Upper lobe of left lung (tissue), 6 donors: ENCODE measurements around the gene SKOR2. TPM values are rescaled to one million over a fixed set of nuclear protein-coding genes. Genes with fewer than 3 reads are reported as not detected.

Experiments used
- ATAC-seq, 2 donors: fragments of 200-7000 bp; cut with Tn5 transposase; one replicate each; pipeline ENCODE4 v1.9.1; 2022; ENCODE audit warnings: mild to moderate bottlenecking in 2 of 2, moderate library complexity in 2 of 2; ENCODE audit not compliant: low FRiP score in 2 of 2
- DNase-seq, 2 donors: peaks; one replicate each; pipeline ENCODE4 v3.0.0-alpha.2; 2019 to 2020
- H3K27ac ChIP-seq, 4 donors: fragments of 200-600 bp; sonication (generic); one replicate each; pipeline ENCODE4 v1.5.1; 2016 to 2019
- H3K27me3 ChIP-seq, 4 donors: fragments of 200-600 bp; sonication (generic); one replicate each; pipeline ENCODE4 v1.5.1; 2017 to 2019
- H3K36me3 ChIP-seq, 4 donors: fragments of 200-600 bp; sonication (generic); one replicate each; pipeline ENCODE4 v1.5.1; 2016 to 2019
- H3K4me1 ChIP-seq, 4 donors: fragments of 200-600 bp; sonication (generic); one replicate each; pipeline ENCODE4 v1.5.1; 2018 to 2019
- H3K4me3 ChIP-seq, 4 donors: fragments of 200-600 bp; sonication (generic); one replicate each; pipeline ENCODE4 v1.5.1; 2017 to 2019; ENCODE audit warnings: mild to moderate bottlenecking in 2 of 4, moderate library complexity in 1 of 4
- H3K9me3 ChIP-seq, 4 donors: fragments of 200-600 bp; sonication (generic); one replicate each; pipeline ENCODE4 v1.5.1; 2018 to 2019
- EP300 ChIP-seq, 4 donors: sonication (generic); formaldehyde crosslinking; IDR thresholded peaks; one replicate each; pipeline ENCODE4 v1.5.1; 2017; ENCODE audit warnings: antibody characterized with exemption in 4 of 4, control low read depth in 2 of 4
- POLR2A ChIP-seq, 4 donors: fragments of 450-650 bp; IDR thresholded peaks; one replicate each; pipeline ENCODE4 v1.5.1; 2016 to 2017; ENCODE audit warnings: antibody characterized with exemption in 4 of 4, mild to moderate bottlenecking in 2 of 4
- POLR2AphosphoS5 ChIP-seq, 2 donors: sonication (generic); formaldehyde crosslinking; IDR thresholded peaks; one replicate each; pipeline ENCODE4 v1.5.1; 2017; ENCODE audit warnings: antibody characterized with exemption in 2 of 2
- WGBS, 2 donors: methylation state at CpG; one replicate each; pipeline ENCODE4 v1.1.5; 2017 to 2018; 5-methylcytosine and 5-hydroxymethylcytosine counted together
- total RNA-seq, 6 donors: library from RNA; depleted of rRNA in 4 of 6; stranded (reverse); fragments of >200 nt in 4 of 6; gene quantifications; one replicate each; pipeline versions ENCODE4 v1.1.0 to v1.2.1, GENCODE V29; 2016 to 2021
- TF ChIP-seq, protein P1 (sequence below), 6 experiments: fragments of 450-650 bp in 4 of 6; fragments of 200-600 bp in 2 of 6; sonication (generic) in 2 of 6; IDR thresholded peaks; one replicate each; pipeline ENCODE4 v1.5.1; 2016 to 2019; ENCODE audit warnings: antibody characterized with exemption in 6 of 6
- donor health status: DM: no; HTN: no; CAD: no; lungs with moderate emphysema.
- donor health status: DM: no; HTN: yes; CAD: no; lungs with severe emphysema.

Gene SKOR2
- total RNA-seq, 6 donors from 2014 or later = not detected

DNA sequence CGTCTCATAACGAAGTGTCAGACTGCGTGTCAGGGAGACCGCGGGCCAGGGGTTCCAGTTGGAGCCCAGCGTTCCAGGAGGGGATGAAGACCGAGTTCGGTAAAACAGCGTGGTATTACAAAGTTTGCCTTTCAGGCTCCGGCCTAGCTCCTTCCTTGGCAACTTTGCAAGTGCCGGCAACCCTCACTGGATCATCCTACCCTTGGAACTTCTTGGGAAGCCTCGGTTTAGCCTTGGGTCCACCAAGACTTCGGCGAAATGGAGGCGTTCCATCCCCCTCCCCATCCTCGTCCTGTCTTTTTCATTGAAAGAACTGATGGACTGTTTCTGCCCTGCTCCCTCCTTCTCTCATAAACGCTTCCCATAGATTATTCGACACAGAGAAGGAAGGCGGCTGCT lies 10.4 kb upstream of the SKOR2 start:
- Histone ChIP-seq H3K4me1 (peaks cover 7 to 16% (median 10%) of the 10 kb centered on the region in 4 donors), H3K4me3 (no peak overlapping the region), H3K27me3 (peaks cover 0 to 42% (median 19%) of the 10 kb centered on the region in 4 donors), H3K27ac (no peak overlapping the region), H3K9me3 (peaks cover 0 to 3% (median 0%) of the 10 kb centered on the region in 4 donors), H3K36me3 (no peaks in the 10 kb centered on the region)
- TF ChIP-seq POLR2A (IDR thresholded peaks at IDR 0.05) (no peak), EP300 (IDR thresholded peaks at IDR 0.05) (no peak), POLR2AphosphoS5 (IDR thresholded peaks at IDR 0.05) (no peak)
- TF ChIP-seq, protein P1, sequence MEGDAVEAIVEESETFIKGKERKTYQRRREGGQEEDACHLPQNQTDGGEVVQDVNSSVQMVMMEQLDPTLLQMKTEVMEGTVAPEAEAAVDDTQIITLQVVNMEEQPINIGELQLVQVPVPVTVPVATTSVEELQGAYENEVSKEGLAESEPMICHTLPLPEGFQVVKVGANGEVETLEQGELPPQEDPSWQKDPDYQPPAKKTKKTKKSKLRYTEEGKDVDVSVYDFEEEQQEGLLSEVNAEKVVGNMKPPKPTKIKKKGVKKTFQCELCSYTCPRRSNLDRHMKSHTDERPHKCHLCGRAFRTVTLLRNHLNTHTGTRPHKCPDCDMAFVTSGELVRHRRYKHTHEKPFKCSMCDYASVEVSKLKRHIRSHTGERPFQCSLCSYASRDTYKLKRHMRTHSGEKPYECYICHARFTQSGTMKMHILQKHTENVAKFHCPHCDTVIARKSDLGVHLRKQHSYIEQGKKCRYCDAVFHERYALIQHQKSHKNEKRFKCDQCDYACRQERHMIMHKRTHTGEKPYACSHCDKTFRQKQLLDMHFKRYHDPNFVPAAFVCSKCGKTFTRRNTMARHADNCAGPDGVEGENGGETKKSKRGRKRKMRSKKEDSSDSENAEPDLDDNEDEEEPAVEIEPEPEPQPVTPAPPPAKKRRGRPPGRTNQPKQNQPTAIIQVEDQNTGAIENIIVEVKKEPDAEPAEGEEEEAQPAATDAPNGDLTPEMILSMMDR (IDR thresholded peaks at IDR 0.05) = no peak
- ATAC-seq (no peak), DNase-seq (no peak)
- 11 to 12% methylated on average over 19 of the region's 19 CpGs for whole genome bisulfite sequencing, 2 donors

DNA sequence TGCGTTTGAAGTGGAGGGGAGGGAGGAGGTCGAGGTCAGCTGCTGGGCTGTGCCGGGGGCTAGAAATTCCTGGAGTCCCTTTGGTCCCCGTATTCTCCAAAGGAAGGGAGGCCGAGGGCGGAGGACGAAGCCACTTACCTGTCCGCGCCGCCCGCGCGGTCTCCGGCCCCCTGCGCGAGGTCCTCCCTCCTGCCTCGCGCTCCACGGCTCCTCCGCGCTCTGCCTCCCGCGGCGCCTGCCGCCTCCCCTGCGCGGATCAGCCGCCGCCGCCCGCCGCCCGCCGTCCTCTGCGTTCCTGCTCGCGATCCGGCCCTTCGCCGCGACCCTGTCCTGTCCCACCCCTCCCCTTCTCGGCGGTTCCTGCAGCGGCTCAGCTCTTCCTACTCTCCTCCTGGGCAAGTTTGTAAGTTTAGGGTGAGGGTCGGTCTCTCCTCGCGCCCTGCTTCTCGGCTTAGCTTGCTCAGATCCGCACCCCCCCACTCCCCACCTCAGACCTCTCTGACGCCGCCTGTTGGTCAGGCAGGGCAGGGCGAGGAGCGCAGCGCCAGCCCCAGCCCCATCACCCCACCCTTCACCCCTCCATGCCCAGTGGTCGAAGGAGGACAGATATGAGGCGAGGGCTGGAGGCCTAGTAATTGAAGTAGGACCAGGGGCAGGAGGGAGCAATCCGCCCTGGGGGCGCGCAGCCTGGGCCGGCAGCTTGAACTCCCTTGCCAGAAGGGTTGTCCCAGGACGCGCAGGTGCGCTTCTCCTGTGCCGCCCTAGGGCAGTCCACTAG lies 9.7 kb upstream of the SKOR2 start:
- ATAC-seq (no peak), DNase-seq (peak in 1 of 2 donors; percentile 68)
- no peaks in the 10 kb centered on the region for H3K36me3 ChIP-seq
- TF ChIP-seq EP300 (IDR thresholded peaks at IDR 0.05) = no peak
- TF ChIP-seq POLR2AphosphoS5 (IDR thresholded peaks at IDR 0.05) = no peak
- TF ChIP-seq, protein P1 (IDR thresholded peaks at IDR 0.05) = no peak
- no peak for TF ChIP-seq POLR2A (IDR thresholded peaks at IDR 0.05)
- no peak overlapping the region for H3K4me3 ChIP-seq
- peaks cover 0 to 42% (median 19%) of the 10 kb centered on the region in 4 donors for H3K27me3 ChIP-seq
- peaks cover 0 to 3% (median 0%) of the 10 kb centered on the region in 4 donors for H3K9me3 ChIP-seq
- 11% methylated on average over 40 to 62 of the region's 64 CpGs for WGBS, 2 donors
- peaks cover 7 to 16% (median 10%) of the 10 kb centered on the region in 4 donors for H3K4me1 ChIP-seq
- H3K27ac ChIP-seq = no peak overlapping the region

DNA sequence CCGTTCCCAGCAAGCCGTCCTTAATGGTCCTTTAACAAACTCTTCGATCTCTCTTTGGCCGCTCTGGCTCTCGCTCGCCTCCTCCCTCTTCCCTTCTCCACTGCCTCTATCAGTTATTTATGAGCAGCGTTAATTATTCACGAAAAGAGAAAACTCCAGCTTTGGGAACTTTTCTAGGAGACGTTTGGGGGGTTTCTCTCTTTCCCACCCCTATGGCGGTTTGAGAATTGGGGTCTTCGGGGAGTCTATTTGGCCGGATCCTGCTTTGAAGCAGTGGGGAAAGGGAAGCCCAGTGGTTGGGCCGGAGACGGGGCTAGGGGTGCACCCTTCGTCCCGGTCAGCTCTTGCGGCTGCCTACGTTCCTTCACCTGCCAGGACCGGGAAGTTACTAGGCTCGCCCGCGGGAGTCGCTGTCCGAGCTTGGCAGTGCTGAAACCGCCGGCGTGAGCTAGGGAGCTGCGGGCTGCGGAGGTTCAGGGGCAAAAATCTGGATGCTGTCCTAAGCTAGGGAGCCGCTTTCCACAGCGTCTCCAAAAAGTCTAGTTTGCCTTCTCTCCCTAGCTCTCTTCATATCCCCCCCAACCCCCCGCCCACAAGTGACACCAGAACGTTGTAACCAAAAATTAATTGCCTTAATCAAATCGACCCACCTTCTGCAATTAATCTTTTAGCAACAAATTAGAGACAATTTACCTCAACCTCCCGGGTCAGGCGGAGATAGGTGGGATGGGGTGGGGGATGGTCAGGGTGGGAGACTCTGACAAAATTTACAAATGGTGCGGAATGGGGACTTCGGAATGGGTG lies 8.9 kb upstream of the SKOR2 start:
- Histone ChIP-seq H3K4me3 (no peak overlapping the region), H3K9me3 (peaks cover 0 to 3% (median 0%) of the 10 kb centered on the region in 4 donors), H3K27me3 (peaks cover 0 to 43% (median 19%) of the 10 kb centered on the region in 4 donors), H3K4me1 (peaks cover 7 to 13% (median 10%) of the 10 kb centered on the region in 4 donors), H3K36me3 (no peaks in the 10 kb centered on the region), H3K27ac (no peak overlapping the region)
- peak; percentile 42 to 92 for DNase-seq
- WGBS, 2 donors = 8 to 10% methylated on average over 32 to 38 of the region's 38 CpGs
- ATAC-seq = peak in 1 of 2 donors; percentile 46
- no peak for TF ChIP-seq POLR2AphosphoS5 (IDR thresholded peaks at IDR 0.05)
- TF ChIP-seq, protein P1 (IDR thresholded peaks at IDR 0.05) = no peak
- TF ChIP-seq POLR2A (IDR thresholded peaks at IDR 0.05) = no peak
- no peak for TF ChIP-seq EP300 (IDR thresholded peaks at IDR 0.05)

GRCh38 chr18:47254341-47254939 lies 3.0 kb upstream of the SKOR2 start:
- Histone ChIP-seq H3K36me3 (no peaks in the 10 kb centered on the region), H3K4me3 (no peak overlapping the region), H3K4me1 (peaks cover 0 to 6% (median 2%) of the 10 kb centered on the region in 4 donors), H3K9me3 (no peaks in the 10 kb centered on the region), H3K27ac (no peak overlapping the region), H3K27me3 (peaks cover 0 to 45% (median 21%) of the 10 kb centered on the region in 4 donors)
- ATAC-seq (peak in 1 of 2 donors; percentile 53), DNase-seq (peak in 1 of 2 donors; percentile 15)
- WGBS, 2 donors = 5 to 8% methylated on average over 6 to 31 of the region's 31 CpGs
- TF ChIP-seq POLR2AphosphoS5 (IDR thresholded peaks at IDR 0.05) (no peak), POLR2A (IDR thresholded peaks at IDR 0.05) (no peak), EP300 (IDR thresholded peaks at IDR 0.05) (no peak)
- TF ChIP-seq, protein P1 (IDR thresholded peaks at IDR 0.05) = no peak
